Adrenal gland (tissue), 12 donors: ENCODE data around the gene MYO9A. TPM values are rescaled to one million over a fixed set of nuclear protein-coding genes. Genes with fewer than 3 reads are reported as not detected.

Experiments used
- DNase-seq, 7 donors: peaks; one replicate each; pipeline ENCODE4 v3.0.0-alpha.2; 2019 to 2020
- H3K27ac ChIP-seq, 5 donors: fragments of 200-600 bp; sonication (generic) in 4 of 5; 1 replicate in 3 of 5; 2 replicates in 2 of 5; pipeline versions ENCODE4 v1.5.1 to v1.8.0; 2016 to 2020; ENCODE audit warnings: mild to moderate bottlenecking in 1 of 5
- H3K27me3 ChIP-seq: fragments of 200-600 bp; 2 replicates; pipeline ENCODE4 v1.8.0; 2021
- H3K36me3 ChIP-seq, 2 donors: fragments of 200-600 bp; replicated peaks in 1 of 2; 1 replicate in 1 of 2; 2 replicates in 1 of 2; pipeline versions ENCODE4 v1.5.1 to v1.8.0; 2018 to 2022
- H3K4me1 ChIP-seq, 2 donors: fragments of 200-600 bp; replicated peaks in 1 of 2; 1 replicate in 1 of 2; 2 replicates in 1 of 2; pipeline versions ENCODE4 v1.5.1 to v1.8.0; 2018 to 2021
- H3K4me3 ChIP-seq, 4 donors: fragments of 200-600 bp; sonication (generic) in 3 of 4; one replicate each; pipeline ENCODE4 v1.5.1; 2016 to 2018
- H3K9me3 ChIP-seq, 3 donors: fragments of 200-600 bp; sonication (generic) in 1 of 3; replicated peaks in 1 of 3; 1 replicate in 2 of 3; 2 replicates in 1 of 3; pipeline versions ENCODE4 v1.5.1 to v1.8.0; 2016 to 2021
- POLR2A ChIP-seq, 2 donors: fragments of 450-650 bp; IDR thresholded peaks; one replicate each; pipeline ENCODE4 v1.6.1; 2017; ENCODE audit warnings: antibody characterized with exemption in 2 of 2, mild to moderate bottlenecking in 2 of 2, moderate library complexity in 1 of 2
- WGBS, 4 donors: extraction: QIAGEN DNeasy Blood & Tissue Kit in 2 of 4; methylation state at CpG; one replicate each; pipeline versions ENCODE4 v1.1.5 to v1.1.7; 2013 to 2017; 5-methylcytosine and 5-hydroxymethylcytosine counted together
- intact Hi-C, 2 donors: fragments of 100-400 bp; cut with DNase I; formaldehyde crosslinking; loops; one replicate each; pipeline versions ENCODE4 v1.14.1 to v1.15.0; 2022 to 2023
- polyA plus RNA-seq, 3 donors: library from polyadenylated mRNA; stranded (reverse); fragments of 200-250 nt in 2 of 3; fragments of 350-450 nt in 1 of 3; fragmentation: Illumina TruSeq in 1 of 3; extraction: RNeasy Lipid Tissue Mini Kit (QIAGEN cat#74804) in 1 of 3; gene quantifications; one replicate each; pipeline ENCODE4 v1.2.3, GENCODE V29; 2013 to 2014
- total RNA-seq, 9 donors: library from RNA; depleted of rRNA in 4 of 9; stranded (reverse); fragments of >200 nt in 4 of 9; fragments of 120-200 nt in 1 of 9; fragmentation: NEBNext Ultra II Directional in 1 of 9; extraction: Animal tissue kit (Norgen Biotek cat#: 25700) in 1 of 9; gene quantifications; one replicate each; pipeline versions ENCODE4 v1.1.0 to v1.2.4, GENCODE V29; 2013 to 2023
- TF ChIP-seq, protein P1 (sequence below), 6 experiments: fragments of 450-650 bp in 4 of 6; fragments of 200-600 bp in 2 of 6; sonication (generic) in 1 of 6; IDR thresholded peaks; 1 replicate in 5 of 6; 2 replicates in 1 of 6; pipeline versions ENCODE4 v1.5.1 to v1.8.0; 2016 to 2021; ENCODE audit warnings: antibody characterized with exemption in 6 of 6, mild to moderate bottlenecking in 2 of 6, moderate library complexity in 1 of 6
- donor health status: healthy with polysubstance abuse.
- donor health status: Bipolar disorder and iron deficiency.
- donor health status: DM: yes; HTN: yes; CAD: no.
- donor health status: DM: no; HTN: no; CAD: no.
- donor health status: DM: no; HTN: no; CAD: no.
- donor health status: DM: yes; HTN: yes; CAD: no.

Gene MYO9A
- total and polyA plus RNA-seq, 12 donors, result 3.0 to 34.0 (median 19.8) TPM

DNA sequence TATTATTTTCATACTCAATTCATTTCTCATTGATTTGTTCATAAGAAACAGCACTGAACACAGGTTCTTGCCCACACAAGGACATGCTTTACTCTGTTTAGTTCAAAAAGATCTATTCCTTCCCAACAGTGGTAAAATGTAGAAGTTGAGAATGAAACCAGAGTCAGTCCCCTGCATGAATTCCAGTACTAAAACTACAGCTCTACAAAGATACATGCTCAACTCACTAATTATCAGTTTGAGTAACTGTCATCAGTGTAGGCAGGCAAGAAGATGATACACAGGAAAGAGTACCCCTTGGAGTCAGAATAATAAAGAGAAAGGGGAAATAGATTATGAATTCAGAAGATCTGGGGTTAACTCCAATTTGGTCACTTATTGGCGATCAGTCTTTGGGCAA, 264.4 kb downstream of the MYO9A start:
- intact Hi-C loops, result no loop called here
- Histone ChIP-seq H3K9me3 (no peaks in the 10 kb centered on the region), H3K36me3 (peaks cover 0 to 13% of the 10 kb centered on the region in 2 donors)

DNA sequence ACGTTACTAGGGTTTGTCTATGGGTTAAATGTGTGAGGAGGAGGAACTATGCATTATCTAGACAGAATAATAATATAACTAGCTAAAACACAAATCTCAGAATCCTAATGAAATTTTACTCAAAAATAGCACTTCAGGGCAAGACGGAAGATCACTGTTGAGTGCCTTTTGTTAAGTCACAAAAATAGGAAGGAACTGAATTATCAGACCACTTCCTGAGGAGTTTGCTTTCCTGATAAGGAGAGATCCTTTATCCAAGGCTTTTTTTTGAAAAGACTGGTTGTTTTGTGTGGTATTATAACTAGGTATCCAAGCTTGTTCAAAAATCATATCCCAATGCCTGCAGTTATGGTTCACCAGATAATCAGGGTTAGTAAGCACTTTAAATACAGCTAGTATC, 273.0 kb downstream of the MYO9A start:
- Histone ChIP-seq H3K9me3 (no peaks in the 10 kb centered on the region), H3K4me1 (no peaks in the 10 kb centered on the region), H3K36me3 (peaks cover 0 to 11% of the 10 kb centered on the region in 2 donors), H3K27me3 (no peaks in the 10 kb centered on the region), H3K27ac (no peak overlapping the region), H3K4me3 (no peak overlapping the region)
- intact Hi-C loops, result no loop called here
- WGBS, 4 donors, result 73 to 88% (median 84%) methylated on average over 2 of the region's 2 CpGs
- no peak for DNase-seq
- TF ChIP-seq, protein P1, sequence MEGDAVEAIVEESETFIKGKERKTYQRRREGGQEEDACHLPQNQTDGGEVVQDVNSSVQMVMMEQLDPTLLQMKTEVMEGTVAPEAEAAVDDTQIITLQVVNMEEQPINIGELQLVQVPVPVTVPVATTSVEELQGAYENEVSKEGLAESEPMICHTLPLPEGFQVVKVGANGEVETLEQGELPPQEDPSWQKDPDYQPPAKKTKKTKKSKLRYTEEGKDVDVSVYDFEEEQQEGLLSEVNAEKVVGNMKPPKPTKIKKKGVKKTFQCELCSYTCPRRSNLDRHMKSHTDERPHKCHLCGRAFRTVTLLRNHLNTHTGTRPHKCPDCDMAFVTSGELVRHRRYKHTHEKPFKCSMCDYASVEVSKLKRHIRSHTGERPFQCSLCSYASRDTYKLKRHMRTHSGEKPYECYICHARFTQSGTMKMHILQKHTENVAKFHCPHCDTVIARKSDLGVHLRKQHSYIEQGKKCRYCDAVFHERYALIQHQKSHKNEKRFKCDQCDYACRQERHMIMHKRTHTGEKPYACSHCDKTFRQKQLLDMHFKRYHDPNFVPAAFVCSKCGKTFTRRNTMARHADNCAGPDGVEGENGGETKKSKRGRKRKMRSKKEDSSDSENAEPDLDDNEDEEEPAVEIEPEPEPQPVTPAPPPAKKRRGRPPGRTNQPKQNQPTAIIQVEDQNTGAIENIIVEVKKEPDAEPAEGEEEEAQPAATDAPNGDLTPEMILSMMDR (IDR thresholded peaks at IDR 0.05), result no peak
- TF ChIP-seq POLR2A (IDR thresholded peaks at IDR 0.05), result no peak

More for the DNA sequence above, 264.4 kb downstream of the MYO9A start:
- TF ChIP-seq, protein P1 (IDR thresholded peaks at IDR 0.05), result no peak
- TF ChIP-seq POLR2A (IDR thresholded peaks at IDR 0.05), result no peak
- H3K27me3 ChIP-seq, result no peaks in the 10 kb centered on the region
- H3K4me3 ChIP-seq, result no peak overlapping the region
- 96 to 100% (median 98%) methylated on average over 1 of the region's 1 CpG for WGBS, 4 donors
- H3K4me1 ChIP-seq, result no peaks in the 10 kb centered on the region
- H3K27ac ChIP-seq, result no peak overlapping the region
- no peak for DNase-seq

DNA sequence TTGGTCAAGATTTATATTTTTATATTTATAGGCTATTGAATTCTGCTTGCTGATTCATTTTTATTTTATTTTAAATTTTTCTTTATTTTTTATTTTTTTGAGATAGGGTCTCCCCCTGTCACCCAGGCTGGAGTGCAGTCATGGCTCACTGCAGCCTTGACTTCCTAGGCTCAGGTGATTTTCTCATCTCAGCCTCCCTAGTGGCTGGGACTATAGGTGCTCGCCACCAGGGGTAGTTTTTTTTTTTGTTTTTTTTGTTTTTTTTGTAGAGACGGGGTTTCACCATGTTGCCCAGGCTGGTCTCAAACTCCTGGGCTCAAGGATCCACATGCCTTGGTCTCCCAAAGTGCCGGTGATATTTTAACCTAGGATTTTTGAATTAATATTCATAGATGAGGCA, 276.4 kb downstream of the MYO9A start:
- peaks cover 18 to 19% of the 10 kb centered on the region in 2 donors for H3K4me1 ChIP-seq
- no peak overlapping the region for H3K4me3 ChIP-seq
- H3K27me3 ChIP-seq, result no peaks in the 10 kb centered on the region
- H3K9me3 ChIP-seq, result no peaks in the 10 kb centered on the region
- no peak for DNase-seq
- 98 to 100% (median 98%) methylated on average over 3 of the region's 3 CpGs for WGBS, 4 donors
- no peak overlapping the region for H3K27ac ChIP-seq
- TF ChIP-seq, protein P1 (IDR thresholded peaks at IDR 0.05), result no peak
- TF ChIP-seq POLR2A (IDR thresholded peaks at IDR 0.05), result no peak
- no peaks in the 10 kb centered on the region for H3K36me3 ChIP-seq
- intact Hi-C loops, result no loop called here

- 91 to 100% (median 96%) methylated on average over 2 of the region's 2 CpGs for WGBS, 4 donors
- Histone ChIP-seq H3K27ac (no peak overlapping the region), H3K36me3 (peaks cover 0 to 27% of the 10 kb centered on the region in 2 donors)
Measured at GRCh38 chr15:71830981-71831380, 287.0 kb downstream of the MYO9A start.

More at GRCh38 chr15:71830981-71831380, 287.0 kb downstream of the MYO9A start:
- H3K9me3 ChIP-seq, result no peaks in the 10 kb centered on the region
- no peaks in the 10 kb centered on the region for H3K27me3 ChIP-seq
- no peak overlapping the region for H3K4me3 ChIP-seq
- no peaks in the 10 kb centered on the region for H3K4me1 ChIP-seq
- intact Hi-C loops, result no loop called here
- no peak for DNase-seq
- no peak for TF ChIP-seq POLR2A (IDR thresholded peaks at IDR 0.05)
- TF ChIP-seq, protein P1 (IDR thresholded peaks at IDR 0.05), result no peak
